Urothelium cell line (cell line): ENCODE results near the gene AKAP13.

Experiments used
- DNase-seq: peaks from one replicate; pipeline ENCODE4 v3.0.0; 2011; ENCODE audit warnings: low spot score, mixed read lengths
- FAIRE-seq: peaks from 2 replicates; lab custom pipeline; 2011; peaks lifted over from hg19 to GRCh38; lab: Jason Lieb, UNC

The AKAP13 gene

DNA sequence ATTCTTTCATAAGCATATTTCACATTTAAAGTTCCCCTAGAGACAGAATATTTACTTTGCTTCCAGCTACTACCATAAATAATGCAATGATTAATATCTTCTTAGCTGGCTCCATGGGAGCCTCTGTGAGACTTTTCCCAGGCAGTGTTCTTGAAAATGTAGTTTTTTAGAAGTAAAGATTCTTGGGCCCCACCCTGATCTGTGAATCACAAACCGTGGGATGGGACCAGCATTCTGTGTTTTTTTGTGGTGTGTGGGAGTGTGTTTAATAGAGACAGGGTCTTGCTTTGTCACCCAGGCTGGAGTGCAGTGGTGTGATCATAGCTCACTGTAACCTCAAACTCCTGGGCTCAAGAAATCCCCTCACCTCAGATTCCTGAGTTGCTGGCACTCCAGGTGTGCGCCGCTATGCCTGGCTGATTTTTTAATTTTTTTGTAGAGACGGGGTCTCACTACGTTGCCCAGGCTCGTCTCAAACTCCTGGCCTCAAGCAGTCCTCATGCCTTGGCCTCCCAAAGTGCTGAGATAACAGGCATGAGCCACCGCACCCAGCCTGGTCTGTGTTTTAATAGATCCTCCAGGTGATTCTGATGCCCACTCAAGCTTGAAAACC is 331.3 kb downstream of the AKAP13 start:
- FAIRE-seq, result no peak
- DNase-seq, result no peak

GRCh38 chr15:85716261-85716660 is 335.9 kb downstream of the AKAP13 start:
- DNase-seq, result no peak
- no peak for FAIRE-seq

DNA sequence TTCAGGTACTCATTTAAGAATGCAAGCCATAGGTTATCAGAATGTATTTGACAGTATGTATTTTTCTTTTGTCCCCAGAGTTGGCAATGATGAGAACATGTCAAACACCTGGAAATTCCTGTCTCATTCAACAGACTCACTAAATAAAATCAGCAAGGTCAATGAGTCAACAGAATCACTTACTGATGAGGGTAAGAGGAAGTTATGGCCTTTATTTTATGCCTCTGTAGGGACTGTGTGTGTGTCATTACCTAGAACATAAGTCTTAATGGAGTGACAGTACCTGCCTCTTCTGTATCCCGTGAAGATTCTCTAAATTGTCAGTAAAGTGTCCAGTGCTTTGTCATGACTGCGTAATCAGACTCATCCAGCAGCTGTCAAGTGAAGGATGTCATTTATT is 336.8 kb downstream of the AKAP13 start:
- FAIRE-seq (no peak), DNase-seq (no peak)

DNA sequence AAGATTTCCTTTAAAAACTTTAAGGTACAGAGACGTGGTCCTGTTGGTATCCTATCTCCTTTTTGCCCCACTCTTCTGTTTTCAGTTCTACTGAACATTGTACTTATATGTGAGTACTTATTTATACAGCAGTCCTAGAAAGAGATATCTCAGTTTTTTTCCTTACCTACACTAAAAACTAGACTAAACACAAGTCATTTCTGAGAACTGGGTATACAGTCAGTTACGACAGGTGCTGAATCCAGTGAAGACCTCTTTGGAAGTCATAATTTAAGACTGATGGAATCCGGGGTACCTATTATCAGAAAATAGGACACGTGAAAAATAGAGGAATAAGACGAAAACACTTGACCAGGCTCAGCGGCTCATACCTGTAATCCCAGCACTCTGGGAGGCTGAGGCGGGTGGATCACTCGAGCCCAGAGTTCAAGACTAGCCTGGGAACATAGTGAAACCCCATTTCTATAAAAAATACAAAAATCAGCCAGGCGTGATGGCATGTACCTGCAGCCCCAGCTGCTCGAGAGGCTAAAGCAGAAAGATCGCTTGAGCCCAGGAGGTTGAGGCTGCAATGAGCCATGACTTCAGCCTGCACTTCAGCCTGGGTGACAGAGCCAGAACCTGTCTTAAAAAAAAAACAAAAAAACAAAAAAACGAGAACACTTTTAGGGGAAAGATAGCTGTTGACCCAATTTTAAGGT is 338.0 kb downstream of the AKAP13 start:
- FAIRE-seq (no peak), DNase-seq (no peak)

DNA sequence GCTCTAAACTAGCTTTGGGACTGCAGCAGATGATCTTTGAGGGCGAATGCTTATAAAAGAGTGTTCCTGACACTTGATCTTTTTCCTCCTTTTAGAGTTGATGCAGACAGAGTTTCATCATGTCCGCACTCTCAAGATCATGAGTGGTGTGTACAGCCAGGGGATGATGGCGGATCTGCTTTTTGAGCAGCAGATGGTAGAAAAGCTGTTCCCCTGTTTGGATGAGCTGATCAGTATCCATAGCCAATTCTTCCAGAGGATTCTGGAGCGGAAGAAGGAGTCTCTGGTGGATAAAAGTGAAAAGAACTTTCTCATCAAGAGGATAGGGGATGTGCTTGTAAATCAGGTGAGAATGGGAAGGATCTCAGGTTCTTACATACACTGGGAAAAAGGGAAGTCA is 338.6 kb downstream of the AKAP13 start:
- no peak for FAIRE-seq

DNA sequence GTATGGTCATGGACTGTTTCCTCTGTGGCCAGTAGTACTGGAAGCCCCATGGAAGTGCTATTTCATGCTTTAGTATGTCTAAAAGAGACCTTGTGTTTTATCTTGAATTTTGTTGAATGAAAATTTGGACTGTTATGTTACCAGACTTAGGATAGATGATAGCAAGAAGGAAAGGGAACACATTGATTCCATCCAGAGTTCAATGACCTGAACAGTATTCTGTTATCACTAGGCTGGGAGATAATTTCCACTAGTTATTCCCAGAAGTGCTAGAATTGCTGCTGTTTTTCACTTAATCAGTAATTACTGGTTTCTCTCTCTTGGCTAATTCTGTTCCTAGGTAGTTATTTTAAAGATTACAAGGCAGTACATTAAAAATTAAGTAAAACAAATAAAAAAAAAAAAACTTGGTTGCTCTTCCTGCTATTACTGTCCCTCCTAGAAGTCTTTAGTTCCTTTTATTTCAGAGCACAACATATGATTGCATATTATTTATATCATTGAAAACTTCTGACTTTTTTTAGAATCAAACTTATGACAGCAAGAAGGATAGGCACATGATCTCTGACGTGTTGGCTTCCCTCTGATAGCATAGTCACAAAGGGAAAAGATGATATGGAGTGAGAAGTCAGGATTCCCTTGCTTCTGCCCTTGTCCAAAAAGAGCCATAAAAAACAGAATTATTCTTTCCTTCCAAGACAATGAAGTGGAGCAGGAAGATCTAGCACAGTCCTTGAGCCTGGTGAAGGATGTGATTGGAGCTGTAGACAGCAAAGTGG is 342.2 kb downstream of the AKAP13 start:
- no peak for DNase-seq
- no peak for FAIRE-seq

More for the DNA sequence above, 338.6 kb downstream of the AKAP13 start:
- DNase-seq, result no peak

DNA sequence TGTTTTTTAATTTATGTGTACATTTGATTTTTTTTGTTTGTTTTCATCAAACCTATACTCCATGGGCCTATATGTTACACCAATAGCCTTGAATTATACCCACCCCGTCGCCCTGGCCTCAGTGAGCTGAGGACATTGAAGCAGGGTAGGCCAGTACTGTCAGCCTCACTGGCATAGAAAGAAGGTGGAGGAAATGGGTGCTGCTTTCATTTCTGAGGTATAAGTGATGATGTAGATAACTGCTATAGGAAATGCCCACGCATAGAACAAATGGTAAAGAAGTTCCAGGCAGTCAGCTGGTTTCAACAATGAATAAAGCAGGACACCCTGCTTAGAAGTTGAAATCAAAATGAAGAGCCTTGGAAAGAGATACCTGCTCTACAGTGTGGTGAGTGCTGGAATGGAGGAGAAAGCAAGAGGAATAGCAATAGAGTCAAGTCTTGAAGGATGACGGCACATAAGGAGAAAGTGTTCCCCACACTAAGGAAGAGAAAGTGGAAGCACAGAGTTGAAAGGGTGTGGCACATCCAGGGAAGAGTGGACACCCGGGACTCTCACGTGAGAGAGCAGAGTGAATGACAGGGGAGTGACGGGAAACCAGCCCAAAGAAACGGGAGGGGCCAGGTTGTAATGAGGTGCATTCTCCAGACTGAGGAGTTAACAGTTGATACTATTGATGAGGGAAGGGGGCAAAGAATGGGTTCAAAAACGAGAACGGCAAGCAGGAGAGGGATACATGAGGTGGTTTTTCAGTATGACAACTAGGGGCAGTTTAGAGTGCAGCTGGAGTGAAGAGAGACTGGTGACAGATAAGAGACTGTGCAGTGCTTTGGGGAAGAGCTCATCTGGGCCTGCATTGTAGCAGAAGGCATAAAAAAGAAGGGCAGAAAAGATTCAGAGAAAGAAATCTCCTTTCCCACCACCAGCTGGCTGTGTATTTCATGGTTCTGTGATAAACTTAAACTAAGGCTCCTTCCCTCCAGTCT is 343.9 kb downstream of the AKAP13 start:
- DNase-seq (no peak), FAIRE-seq (no peak)

GRCh38 chr15:85725019-85725418 is 344.6 kb downstream of the AKAP13 start:
- FAIRE-seq (no peak), DNase-seq (no peak)

- DNase-seq, result no peak
- FAIRE-seq, result no peak
Measured at GRCh38 chr15:85725564-85725963, 345.2 kb downstream of the AKAP13 start.

DNA sequence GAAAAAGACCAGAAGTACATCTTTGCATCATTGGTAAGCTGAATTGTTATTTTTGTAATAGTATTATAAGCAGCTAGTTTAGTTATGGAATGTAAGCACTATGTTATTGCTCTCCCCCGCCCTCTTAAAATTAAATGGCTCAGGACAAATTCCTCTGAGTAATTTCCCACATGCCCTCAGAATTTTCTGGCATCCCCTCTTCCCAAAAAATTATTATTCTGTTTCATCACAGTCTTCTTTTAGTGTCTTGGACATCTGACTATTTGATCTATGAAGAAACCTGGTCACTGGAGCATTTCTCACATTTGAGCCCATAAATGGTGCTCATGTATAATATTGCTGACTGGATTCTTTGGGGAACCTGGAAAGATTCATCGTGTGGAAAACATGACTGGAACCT is 346.1 kb downstream of the AKAP13 start:
- DNase-seq (no peak), FAIRE-seq (no peak)

DNA sequence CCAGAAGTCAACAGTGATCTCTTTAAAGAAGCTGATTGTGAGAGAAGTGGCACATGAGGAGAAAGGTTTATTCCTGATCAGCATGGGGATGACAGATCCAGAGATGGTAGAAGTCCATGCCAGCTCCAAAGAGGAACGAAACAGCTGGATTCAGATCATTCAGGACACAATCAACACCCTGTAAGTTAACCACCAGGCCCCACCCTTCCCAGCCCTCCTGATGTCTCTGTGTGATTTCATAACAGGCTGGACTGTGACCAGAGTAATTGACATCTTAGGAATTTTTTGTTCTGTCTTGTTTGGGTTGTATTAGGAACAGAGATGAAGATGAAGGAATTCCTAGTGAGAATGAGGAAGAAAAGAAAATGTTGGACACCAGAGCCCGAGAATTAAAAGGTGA is 346.7 kb downstream of the AKAP13 start:
- FAIRE-seq (no peak), DNase-seq (no peak)

GRCh38 chr15:85730001-85730820 is 349.8 kb downstream of the AKAP13 start:
- FAIRE-seq (peak; percentile 55), DNase-seq (peak; percentile 63)

DNA sequence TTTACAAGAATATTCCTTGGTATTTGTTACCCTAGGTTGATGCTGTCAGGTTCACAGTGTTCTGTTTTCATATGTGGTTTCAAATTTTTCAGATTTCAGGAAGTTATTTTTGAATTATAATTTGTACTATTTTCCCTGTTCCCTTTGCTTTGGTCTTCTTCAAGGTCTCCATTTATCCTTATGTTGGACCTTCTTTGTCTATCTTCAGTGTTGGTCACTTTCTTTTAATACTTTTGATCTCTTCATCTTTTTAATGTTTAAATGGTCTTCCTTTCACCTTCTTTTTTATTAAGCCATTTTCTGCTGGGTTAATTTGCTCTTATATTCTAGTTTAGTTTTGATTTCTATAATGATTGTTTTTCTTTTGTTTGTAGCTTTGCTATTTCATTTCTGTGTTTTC is 353.0 kb downstream of the AKAP13 start:
- FAIRE-seq (no peak), DNase-seq (no peak)

- DNase-seq (no peak), FAIRE-seq (no peak)
Measured at GRCh38 chr15:85737061-85737460, 356.7 kb downstream of the AKAP13 start.

DNA sequence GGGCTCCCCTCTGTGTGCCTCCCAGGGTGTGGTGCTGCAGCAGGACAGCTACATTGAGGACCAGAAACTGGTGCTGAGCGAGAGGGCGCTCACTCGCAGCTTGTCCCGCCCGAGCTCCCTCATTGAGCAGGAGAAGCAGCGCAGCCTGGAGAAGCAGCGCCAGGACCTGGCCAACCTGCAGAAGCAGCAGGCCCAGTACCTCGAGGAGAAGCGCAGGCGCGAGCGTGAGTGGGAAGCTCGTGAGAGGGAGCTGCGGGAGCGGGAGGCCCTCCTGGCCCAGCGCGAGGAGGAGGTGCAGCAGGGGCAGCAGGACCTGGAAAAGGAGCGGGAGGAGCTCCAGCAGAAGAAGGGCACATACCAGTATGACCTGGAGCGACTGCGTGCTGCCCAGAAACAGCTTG is 360.6 kb downstream of the AKAP13 start:
- DNase-seq (no peak), FAIRE-seq (no peak)

DNA sequence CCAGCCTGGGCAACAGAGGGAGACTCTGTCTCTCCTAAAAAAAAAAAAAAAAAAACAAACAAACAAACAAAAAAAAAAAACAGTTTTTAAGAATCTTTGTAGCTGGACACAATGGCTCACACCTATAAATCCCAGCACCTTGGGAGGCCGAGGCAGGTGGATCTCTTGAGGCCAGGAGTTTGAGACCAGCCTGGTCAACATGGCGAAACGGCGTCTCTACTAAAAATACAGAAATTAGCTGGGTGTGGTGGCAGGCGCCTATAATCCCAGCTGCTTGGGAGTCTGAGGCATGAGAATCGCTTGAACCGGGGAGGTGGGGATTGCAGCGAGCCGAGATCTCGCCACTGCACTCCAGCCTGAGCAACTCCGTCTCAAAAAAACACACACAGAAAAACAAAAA is 361.3 kb downstream of the AKAP13 start:
- DNase-seq, result no peak
- no peak for FAIRE-seq

DNA sequence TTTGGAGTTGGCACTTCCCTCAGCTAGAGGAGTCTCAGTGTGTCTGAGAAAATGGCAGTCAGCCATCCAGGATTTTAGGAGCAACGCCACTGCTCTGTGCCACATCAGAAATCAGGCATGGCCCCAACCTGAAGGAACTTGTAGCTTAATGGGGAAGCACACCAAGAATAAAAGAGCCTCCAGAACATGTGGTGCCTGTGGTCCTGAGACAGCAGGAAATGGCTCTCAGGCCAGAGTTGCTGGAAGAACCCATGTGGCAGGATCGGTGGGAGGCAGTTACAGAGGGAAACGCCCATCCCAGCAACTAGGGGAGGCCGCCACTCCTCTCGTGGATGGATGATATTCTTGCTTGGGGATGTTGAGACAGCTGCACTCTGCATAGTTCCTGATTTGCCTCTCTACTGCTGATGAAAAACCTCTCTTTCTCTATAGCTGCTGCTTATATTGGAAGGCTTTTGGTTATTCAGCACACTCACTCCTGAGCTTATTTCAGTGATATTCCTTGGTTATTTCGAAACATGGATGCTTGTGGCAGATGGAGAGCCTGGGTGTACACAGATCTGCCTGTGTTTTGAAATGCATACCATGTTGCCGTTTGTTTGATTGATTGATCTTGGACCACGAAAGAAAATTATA is 361.9 kb downstream of the AKAP13 start:
- DNase-seq (no peak), FAIRE-seq (no peak)

DNA sequence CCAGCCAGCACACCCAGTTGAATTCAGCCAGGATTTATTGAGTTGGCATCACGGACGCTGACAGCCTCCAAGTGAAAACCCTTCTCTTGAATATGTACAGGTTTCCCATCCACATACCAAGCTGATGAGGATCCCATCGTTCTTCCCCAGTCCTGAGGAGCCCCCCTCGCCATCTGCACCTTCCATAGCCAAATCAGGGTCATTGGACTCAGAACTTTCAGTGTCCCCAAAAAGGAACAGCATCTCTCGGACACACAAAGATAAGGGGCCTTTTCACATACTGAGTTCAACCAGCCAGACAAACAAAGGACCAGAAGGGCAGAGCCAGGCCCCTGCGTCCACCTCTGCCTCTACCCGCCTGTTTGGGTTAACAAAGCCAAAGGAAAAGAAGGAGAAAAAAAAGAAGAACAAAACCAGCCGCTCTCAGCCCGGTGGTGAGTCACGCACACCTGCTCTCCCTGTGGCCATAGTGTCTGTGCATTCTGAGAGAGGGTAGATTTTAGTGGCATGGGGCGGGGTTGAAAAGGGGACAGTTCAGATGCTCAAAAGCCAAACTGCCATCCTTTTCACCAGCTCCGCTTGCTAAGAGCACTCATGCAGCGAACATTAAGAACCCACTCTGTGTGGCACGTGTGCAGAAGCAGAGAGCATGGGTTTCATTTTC is 363.1 kb downstream of the AKAP13 start:
- FAIRE-seq, result peak; percentile 23
- DNase-seq, result no peak

DNA sequence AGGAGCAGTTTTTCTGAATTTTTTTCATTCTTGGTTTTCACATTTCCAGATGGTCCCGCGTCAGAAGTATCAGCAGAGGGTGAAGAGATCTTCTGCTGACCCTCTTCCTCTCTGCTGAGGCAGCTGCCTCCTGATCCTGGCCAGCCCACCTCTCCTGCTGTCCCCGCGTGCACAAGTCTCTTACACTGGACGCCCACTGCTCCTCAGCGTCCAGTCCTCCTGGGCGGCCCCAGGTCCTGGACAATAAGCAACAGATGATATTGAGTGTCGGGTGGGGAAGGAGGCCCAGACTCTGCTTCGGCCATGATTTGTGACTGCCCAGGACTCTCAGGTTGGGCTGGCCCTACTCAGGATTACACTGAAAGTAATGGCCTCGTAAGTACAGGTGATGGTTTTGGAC is 364.2 kb downstream of the AKAP13 start:
- DNase-seq, result no peak
- no peak for FAIRE-seq
